Measurements from ENCODE around the gene RAB6A.

The RAB6A gene

DNA sequence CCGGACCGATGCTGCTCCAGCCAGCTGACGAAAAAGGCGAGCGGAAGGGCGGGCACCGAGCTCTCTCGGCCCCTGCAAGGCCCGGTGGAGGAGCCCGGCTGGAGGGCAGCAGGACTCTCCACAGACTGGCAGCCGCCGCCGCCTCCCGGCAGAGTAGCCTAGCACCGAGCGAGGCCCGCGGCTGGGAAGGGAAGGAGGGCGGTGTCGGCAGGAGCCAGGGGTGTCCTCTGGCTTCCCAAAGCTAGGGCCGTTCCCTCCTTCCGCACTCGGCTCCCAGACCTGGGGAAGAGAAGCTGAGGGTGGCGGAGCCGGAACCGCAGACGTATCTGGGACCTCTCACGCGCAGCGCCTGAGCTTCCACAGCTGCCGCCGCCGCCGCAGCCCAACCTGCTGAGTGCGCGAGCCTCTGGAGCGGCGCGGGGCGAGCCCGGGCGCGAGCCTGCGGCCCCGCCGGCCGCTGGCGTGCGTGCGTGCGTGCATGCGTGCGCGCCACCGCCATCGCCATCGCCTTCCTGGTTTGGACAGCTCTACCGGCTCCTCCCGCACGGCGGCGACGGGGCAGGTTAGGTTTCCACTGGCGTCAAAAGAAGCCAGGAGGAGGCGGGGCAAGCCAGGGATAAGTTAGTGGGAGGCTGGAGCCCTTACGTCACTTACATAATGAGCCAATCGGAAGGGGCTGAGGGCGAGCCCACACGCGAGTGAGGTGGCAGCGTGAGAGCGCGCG is at the start of gene RAB6A:
RAB6A (minus strand) TSS at position 396 of the 724 bp plus-strand sequence. CDS start 439 bp downstream, outside the sequence.
- H3K4me3 ChIP-seq (ENCODE audit: low read depth, low read length) = peak within 1 kb of the TSS; percentile 95
- TF ChIP-seq, protein P1, sequence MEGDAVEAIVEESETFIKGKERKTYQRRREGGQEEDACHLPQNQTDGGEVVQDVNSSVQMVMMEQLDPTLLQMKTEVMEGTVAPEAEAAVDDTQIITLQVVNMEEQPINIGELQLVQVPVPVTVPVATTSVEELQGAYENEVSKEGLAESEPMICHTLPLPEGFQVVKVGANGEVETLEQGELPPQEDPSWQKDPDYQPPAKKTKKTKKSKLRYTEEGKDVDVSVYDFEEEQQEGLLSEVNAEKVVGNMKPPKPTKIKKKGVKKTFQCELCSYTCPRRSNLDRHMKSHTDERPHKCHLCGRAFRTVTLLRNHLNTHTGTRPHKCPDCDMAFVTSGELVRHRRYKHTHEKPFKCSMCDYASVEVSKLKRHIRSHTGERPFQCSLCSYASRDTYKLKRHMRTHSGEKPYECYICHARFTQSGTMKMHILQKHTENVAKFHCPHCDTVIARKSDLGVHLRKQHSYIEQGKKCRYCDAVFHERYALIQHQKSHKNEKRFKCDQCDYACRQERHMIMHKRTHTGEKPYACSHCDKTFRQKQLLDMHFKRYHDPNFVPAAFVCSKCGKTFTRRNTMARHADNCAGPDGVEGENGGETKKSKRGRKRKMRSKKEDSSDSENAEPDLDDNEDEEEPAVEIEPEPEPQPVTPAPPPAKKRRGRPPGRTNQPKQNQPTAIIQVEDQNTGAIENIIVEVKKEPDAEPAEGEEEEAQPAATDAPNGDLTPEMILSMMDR (IDR thresholded peaks at IDR 0.05; ENCODE audit: low read depth, low read length) = no peak

DNA sequence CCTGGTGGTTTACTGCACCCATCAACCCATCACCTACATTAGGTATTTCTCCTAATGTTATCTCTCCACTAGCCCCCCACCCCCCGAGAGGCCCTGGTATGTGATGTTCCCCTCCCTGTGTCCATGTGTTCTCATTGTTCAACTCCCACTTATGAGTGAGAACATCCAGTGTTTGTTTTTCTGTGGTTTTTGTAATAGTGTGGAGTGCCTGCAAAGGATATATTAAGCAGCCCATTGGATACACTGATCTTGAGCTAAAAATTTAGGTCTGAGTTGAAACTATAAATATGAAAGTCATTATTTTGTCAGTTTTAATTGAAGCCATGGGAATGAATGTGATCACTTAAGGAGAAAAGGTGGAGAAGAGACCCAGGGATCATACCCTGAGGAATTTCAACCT is 49.8 kb upstream of the RAB6A start:
- H3K4me3 ChIP-seq (ENCODE audit: low read depth, low read length) = no peak overlapping the region
- TF ChIP-seq, protein P1 (IDR thresholded peaks at IDR 0.05; ENCODE audit: low read depth, low read length) = no peak

DNA sequence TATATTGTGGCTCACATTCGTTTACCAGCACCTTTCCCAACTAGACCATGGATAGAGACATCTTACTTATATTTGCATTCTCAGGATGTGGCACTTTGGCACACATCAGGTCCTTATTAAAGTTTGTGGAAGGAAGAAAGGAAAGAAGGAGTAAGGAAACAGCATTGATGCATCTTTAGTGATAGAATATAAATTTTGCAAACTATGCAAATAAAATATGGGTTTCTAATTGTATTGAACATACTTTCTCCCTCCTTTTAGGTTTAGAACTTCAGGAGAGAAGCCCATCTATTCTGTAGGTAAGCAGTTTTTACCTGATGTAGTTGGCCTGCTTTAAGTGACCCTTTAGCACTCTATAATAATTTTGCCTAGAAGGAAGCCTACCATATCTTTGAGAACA is 47.2 kb upstream of the RAB6A start:
- TF ChIP-seq, protein P1 (IDR thresholded peaks at IDR 0.05; ENCODE audit: low read depth, low read length) = no peak
- no peak overlapping the region for H3K4me3 ChIP-seq (ENCODE audit: low read depth, low read length)

DNA sequence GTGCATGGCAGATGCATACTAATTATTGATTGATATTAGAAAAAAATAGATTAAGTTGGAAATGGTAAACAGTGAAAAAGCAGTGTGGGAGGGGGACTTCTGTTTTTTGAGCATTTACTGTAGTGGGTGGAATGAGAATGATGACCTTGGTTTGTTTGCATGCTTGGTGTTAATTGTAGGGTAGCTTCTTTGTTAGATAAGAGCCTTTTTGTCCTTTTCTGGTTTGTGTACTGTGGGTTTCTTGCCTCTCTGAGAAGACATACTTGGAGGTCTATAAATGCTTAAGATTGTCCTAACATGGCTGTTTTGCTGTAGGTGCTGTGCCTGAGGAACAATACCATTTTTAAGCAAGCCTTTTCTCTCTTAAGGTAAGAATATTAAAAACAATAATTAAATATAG is 43.8 kb upstream of the RAB6A start:
- H3K4me3 ChIP-seq (ENCODE audit: low read depth, low read length) = no peak overlapping the region

DNA sequence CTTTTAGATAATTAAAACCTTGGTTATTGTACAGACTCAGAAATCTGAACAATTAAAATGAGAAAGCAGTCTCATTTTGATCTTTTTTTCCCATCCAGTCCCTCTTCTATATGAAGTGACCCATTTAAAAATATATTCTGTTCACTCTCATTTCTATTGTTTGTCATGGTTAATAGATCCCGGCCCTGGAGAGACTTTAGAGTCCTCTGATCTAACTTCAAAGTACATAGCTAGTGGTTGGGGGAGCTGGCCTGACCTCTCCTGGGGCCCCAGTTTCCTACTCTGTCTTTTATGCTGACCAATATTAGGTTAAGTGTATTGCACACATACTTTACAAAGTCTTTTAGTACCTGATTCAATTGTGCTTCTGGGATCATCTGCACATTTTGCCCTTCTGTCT is 40.3 kb upstream of the RAB6A start:
- H3K4me3 ChIP-seq (ENCODE audit: low read depth, low read length) = no peak overlapping the region
- TF ChIP-seq, protein P1 (IDR thresholded peaks at IDR 0.05; ENCODE audit: low read depth, low read length) = no peak

More for the DNA sequence above, 43.8 kb upstream of the RAB6A start:
- TF ChIP-seq, protein P1 (IDR thresholded peaks at IDR 0.05; ENCODE audit: low read depth, low read length) = no peak

DNA sequence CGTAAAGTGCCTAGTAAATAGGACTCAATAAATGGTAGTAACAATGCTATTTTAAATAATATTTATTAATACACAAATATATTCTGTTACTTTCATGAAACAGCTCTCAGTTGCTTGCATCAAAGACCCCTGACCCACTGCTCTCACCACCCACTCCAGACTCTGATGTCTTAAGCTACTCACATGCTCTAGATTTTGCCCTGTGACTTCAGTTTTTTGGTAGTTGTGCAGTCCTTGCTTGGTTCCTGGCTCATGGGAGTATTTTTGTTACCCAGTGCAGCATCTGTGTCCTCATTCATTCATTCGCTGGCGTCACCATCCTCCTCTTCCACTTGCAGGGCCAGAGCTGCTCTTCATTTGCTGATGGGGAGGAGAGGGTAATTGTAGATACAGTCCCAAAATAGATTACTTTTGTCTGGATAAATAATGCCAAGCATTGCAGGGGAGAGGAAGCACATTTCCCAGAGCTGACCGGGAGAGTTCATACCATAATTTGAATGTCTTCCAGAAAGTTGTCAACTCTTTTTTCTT is 39.5 kb upstream of the RAB6A start:
- TF ChIP-seq, protein P1 (IDR thresholded peaks at IDR 0.05; ENCODE audit: low read depth, low read length) = no peak
- H3K4me3 ChIP-seq (ENCODE audit: low read depth, low read length) = no peak overlapping the region

DNA sequence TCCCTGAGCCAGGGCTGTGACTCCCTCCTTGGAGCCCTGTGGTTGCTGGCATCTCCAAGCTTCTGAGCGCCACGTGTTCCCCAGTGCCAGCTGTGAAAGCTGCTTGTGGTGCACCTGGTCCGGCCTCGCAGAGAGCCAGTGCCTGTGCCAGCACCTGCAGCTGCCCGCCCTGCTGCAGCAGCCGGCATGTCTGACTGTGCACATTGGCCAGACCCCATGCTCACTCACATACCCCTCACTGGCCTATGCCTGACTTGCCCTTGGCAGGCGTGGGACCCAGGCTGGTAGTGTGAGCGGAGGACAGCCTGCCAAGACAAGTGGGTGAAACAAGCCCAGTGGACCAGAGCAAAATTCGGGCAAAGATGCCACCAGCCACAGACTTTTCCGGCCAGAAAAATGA is 36.6 kb upstream of the RAB6A start:
- no peak overlapping the region for H3K4me3 ChIP-seq (ENCODE audit: low read depth, low read length)
- TF ChIP-seq, protein P1 (IDR thresholded peaks at IDR 0.05; ENCODE audit: low read depth, low read length) = no peak
